Ectodermal cell (in vitro differentiated cells): ENCODE measurements around the gene ZYX.

Experiments
- H3K27ac ChIP-seq: 2 replicates; pipeline ENCODE4 v1.7.0; 2013; ENCODE audit warnings: mild to moderate bottlenecking, low read depth, low read length; ENCODE audit not compliant: insufficient read depth, poor library complexity, severe bottlenecking
- H3K27me3 ChIP-seq: 2 replicates; pipeline ENCODE4 v1.7.0; 2013; ENCODE audit warnings: mild to moderate bottlenecking, low read length; ENCODE audit not compliant: insufficient read depth, control insufficient read depth, poor library complexity, severe bottlenecking
- H3K36me3 ChIP-seq: one replicate; pipeline ENCODE4 v1.7.0; 2013; ENCODE audit warnings: low read length; ENCODE audit not compliant: control insufficient read depth, insufficient read depth
- H3K4me1 ChIP-seq: one replicate; pipeline ENCODE4 v1.7.0; 2013; ENCODE audit warnings: low read length; ENCODE audit not compliant: control insufficient read depth, insufficient read depth
- H3K4me3 ChIP-seq: 2 replicates; pipeline ENCODE4 v1.7.0; 2013; ENCODE audit warnings: low read depth, low read length, control low read depth; ENCODE audit not compliant: insufficient read depth
- H3K9me3 ChIP-seq: 2 replicates; pipeline ENCODE4 v1.7.0; 2013; ENCODE audit warnings: mild to moderate bottlenecking, low read length, moderate library complexity; ENCODE audit not compliant: control insufficient read depth
- WGBS, 2 experiments: methylation state at CpG; one replicate each; pipeline ENCODE4 v1.1.7; 2013; ENCODE audit warnings: missing lambda C conversion rate in 2 of 2; 5-methylcytosine and 5-hydroxymethylcytosine counted together

The ZYX gene

GRCh38 chr7:143362131-143363015 lies 18.8 kb upstream of the ZYX start, which contains the start of gene FAM131B:
Gene FAM131B, minus strand, starts transcription at chr7:143362713. Its CDS starts 110 bp downstream, at chr7:143362603.
- 0 to 1% methylated on average over 112 of the region's 112 CpGs for WGBS, 2 experiments
- peak within 1 kb of the TSS; percentile 74 for H3K4me3 ChIP-seq
- H3K36me3 ChIP-seq = no peaks in the 10 kb centered on the region
- peaks cover 11% of the 10 kb centered on the region for H3K4me1 ChIP-seq
- H3K27me3 ChIP-seq = peaks cover 13% of the 10 kb centered on the region
- H3K9me3 ChIP-seq = no peaks in the 10 kb centered on the region
- peak within 1 kb of the TSS; percentile 21 for H3K27ac ChIP-seq

GRCh38 chr7:143363016-143363937 lies 17.9 kb upstream of the ZYX start:
- Histone ChIP-seq H3K9me3 (no peaks in the 10 kb centered on the region), H3K4me1 (peaks cover 11% of the 10 kb centered on the region), H3K27ac (no peak overlapping the region), H3K4me3 (peak overlapping the region; percentile 74), H3K27me3 (peaks cover 13% of the 10 kb centered on the region), H3K36me3 (no peaks in the 10 kb centered on the region)
- 46 to 48% methylated on average over 19 of the region's 19 CpGs for WGBS, 2 experiments

GRCh38 chr7:143367972-143368371 lies 13.2 kb upstream of the ZYX start:
- H3K27ac ChIP-seq = no peak overlapping the region
- H3K27me3 ChIP-seq = peaks cover 10% of the 10 kb centered on the region
- H3K4me3 ChIP-seq = no peak overlapping the region
- H3K9me3 ChIP-seq = no peaks in the 10 kb centered on the region
- no peaks in the 10 kb centered on the region for H3K36me3 ChIP-seq
- peaks cover 10% of the 10 kb centered on the region for H3K4me1 ChIP-seq
- 90 to 94% methylated on average over 4 of the region's 4 CpGs for WGBS, 2 experiments

- Histone ChIP-seq H3K4me1 (peaks cover 10% of the 10 kb centered on the region), H3K27ac (no peak overlapping the region), H3K27me3 (peaks cover 6% of the 10 kb centered on the region), H3K9me3 (no peaks in the 10 kb centered on the region), H3K4me3 (no peak overlapping the region), H3K36me3 (no peaks in the 10 kb centered on the region)
- WGBS, 2 experiments = 86 to 94% methylated on average over 1 of the region's 1 CpG
Measured at GRCh38 chr7:143368387-143368786, 12.8 kb upstream of the ZYX start.

GRCh38 chr7:143369678-143370651 lies 11.2 kb upstream of the ZYX start:
- 61 to 65% methylated on average over 9 to 12 of the region's 12 CpGs for WGBS, 2 experiments

GRCh38 chr7:143372070-143372469 lies 9.1 kb upstream of the ZYX start:
- Histone ChIP-seq H3K27me3 (no peaks in the 10 kb centered on the region), H3K9me3 (no peaks in the 10 kb centered on the region), H3K36me3 (no peaks in the 10 kb centered on the region), H3K27ac (no peak overlapping the region), H3K4me1 (peaks cover 10% of the 10 kb centered on the region), H3K4me3 (no peak overlapping the region)
- WGBS, 2 experiments = 88 to 93% methylated on average over 4 of the region's 4 CpGs

More at GRCh38 chr7:143369678-143370651, 11.2 kb upstream of the ZYX start:
- Histone ChIP-seq H3K36me3 (no peaks in the 10 kb centered on the region), H3K4me3 (no peak overlapping the region), H3K27me3 (no peaks in the 10 kb centered on the region), H3K4me1 (peaks cover 10% of the 10 kb centered on the region), H3K9me3 (no peaks in the 10 kb centered on the region), H3K27ac (peak overlapping the region; percentile 5)

GRCh38 chr7:143373255-143373794 lies 7.8 kb upstream of the ZYX start:
- Histone ChIP-seq H3K36me3 (no peaks in the 10 kb centered on the region), H3K27ac (no peak overlapping the region), H3K9me3 (no peaks in the 10 kb centered on the region), H3K4me3 (no peak overlapping the region), H3K27me3 (no peaks in the 10 kb centered on the region), H3K4me1 (peaks cover 10% of the 10 kb centered on the region)
- 73 to 77% methylated on average over 4 of the region's 4 CpGs for WGBS, 2 experiments

- H3K4me1 ChIP-seq = peaks cover 17% of the 10 kb centered on the region
- H3K36me3 ChIP-seq = no peaks in the 10 kb centered on the region
- H3K27me3 ChIP-seq = no peaks in the 10 kb centered on the region
- H3K4me3 ChIP-seq = no peak overlapping the region
- 81 to 90% methylated on average over 5 of the region's 5 CpGs for WGBS, 2 experiments
- no peak overlapping the region for H3K27ac ChIP-seq
- H3K9me3 ChIP-seq = no peaks in the 10 kb centered on the region
Measured at GRCh38 chr7:143374561-143374960, 6.6 kb upstream of the ZYX start.

- WGBS, 2 experiments = 90 to 93% methylated on average over 7 of the region's 7 CpGs
- H3K27ac ChIP-seq = no peak overlapping the region
Measured at GRCh38 chr7:143375298-143376034, 5.7 kb upstream of the ZYX start.

More at GRCh38 chr7:143375298-143376034, 5.7 kb upstream of the ZYX start:
- Histone ChIP-seq H3K9me3 (no peaks in the 10 kb centered on the region), H3K4me3 (no peak overlapping the region), H3K36me3 (no peaks in the 10 kb centered on the region), H3K27me3 (no peaks in the 10 kb centered on the region), H3K4me1 (peaks cover 11% of the 10 kb centered on the region)
